ENCODE results near the gene ZRSR2. TPM values are rescaled to one million over a fixed set of nuclear protein-coding genes. Genes with fewer than 3 reads are reported as not detected.

Gene ZRSR2
- total and polyA plus RNA-seq, 2 experiments from 2014 or later, result 5.2 to 45.1 TPM

DNA sequence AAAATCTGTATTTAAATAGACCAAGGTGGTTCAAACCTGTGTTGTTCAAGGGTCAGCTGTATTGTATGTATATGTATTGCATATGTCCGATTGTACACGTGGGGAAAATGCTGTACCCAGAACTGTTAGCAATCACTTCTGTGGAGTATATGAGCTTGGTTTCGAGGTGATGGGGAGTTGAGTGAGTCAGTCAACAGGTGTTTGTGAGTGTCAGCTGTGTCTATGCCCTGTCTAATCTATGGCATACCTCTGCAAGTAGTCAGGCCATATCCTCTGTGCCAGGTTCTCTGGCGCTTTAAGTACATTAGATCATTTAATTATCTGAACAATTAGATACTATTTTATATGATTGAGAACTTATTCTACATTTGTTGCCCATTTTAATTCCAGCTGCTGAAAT is 7.4 kb downstream of the ZRSR2 start (continued):
- TF ChIP-seq, protein P1, sequence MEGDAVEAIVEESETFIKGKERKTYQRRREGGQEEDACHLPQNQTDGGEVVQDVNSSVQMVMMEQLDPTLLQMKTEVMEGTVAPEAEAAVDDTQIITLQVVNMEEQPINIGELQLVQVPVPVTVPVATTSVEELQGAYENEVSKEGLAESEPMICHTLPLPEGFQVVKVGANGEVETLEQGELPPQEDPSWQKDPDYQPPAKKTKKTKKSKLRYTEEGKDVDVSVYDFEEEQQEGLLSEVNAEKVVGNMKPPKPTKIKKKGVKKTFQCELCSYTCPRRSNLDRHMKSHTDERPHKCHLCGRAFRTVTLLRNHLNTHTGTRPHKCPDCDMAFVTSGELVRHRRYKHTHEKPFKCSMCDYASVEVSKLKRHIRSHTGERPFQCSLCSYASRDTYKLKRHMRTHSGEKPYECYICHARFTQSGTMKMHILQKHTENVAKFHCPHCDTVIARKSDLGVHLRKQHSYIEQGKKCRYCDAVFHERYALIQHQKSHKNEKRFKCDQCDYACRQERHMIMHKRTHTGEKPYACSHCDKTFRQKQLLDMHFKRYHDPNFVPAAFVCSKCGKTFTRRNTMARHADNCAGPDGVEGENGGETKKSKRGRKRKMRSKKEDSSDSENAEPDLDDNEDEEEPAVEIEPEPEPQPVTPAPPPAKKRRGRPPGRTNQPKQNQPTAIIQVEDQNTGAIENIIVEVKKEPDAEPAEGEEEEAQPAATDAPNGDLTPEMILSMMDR (conservative IDR thresholded peaks at IDR 0.05; ENCODE audit: low read depth in 2 of 2), result no peak
- TF ChIP-seq ZNF114 (CRISPR knock-in tag; IDR thresholded peaks at IDR 0.05) (no peak), STAT1 (IDR thresholded peaks at IDR 0.05; ENCODE audit: unreplicated experiment) (no peak), CREB1 (CRISPR knock-in tag; IDR thresholded peaks at IDR 0.05; ENCODE audit: low read depth) (no peak), JUNB (IDR thresholded peaks at IDR 0.05; ENCODE audit: unreplicated experiment) (no peak), NANOG (IDR thresholded peaks at IDR 0.05; ENCODE audit: borderline replicate concordance) (no peak), POLR2AphosphoS5 (IDR thresholded peaks at IDR 0.05; ENCODE audit: low read depth) (no peak), EZH2phosphoT487 (IDR thresholded peaks at IDR 0.05; ENCODE audit: unreplicated experiment) (no peak)
- TF ChIP-seq, protein P2, sequence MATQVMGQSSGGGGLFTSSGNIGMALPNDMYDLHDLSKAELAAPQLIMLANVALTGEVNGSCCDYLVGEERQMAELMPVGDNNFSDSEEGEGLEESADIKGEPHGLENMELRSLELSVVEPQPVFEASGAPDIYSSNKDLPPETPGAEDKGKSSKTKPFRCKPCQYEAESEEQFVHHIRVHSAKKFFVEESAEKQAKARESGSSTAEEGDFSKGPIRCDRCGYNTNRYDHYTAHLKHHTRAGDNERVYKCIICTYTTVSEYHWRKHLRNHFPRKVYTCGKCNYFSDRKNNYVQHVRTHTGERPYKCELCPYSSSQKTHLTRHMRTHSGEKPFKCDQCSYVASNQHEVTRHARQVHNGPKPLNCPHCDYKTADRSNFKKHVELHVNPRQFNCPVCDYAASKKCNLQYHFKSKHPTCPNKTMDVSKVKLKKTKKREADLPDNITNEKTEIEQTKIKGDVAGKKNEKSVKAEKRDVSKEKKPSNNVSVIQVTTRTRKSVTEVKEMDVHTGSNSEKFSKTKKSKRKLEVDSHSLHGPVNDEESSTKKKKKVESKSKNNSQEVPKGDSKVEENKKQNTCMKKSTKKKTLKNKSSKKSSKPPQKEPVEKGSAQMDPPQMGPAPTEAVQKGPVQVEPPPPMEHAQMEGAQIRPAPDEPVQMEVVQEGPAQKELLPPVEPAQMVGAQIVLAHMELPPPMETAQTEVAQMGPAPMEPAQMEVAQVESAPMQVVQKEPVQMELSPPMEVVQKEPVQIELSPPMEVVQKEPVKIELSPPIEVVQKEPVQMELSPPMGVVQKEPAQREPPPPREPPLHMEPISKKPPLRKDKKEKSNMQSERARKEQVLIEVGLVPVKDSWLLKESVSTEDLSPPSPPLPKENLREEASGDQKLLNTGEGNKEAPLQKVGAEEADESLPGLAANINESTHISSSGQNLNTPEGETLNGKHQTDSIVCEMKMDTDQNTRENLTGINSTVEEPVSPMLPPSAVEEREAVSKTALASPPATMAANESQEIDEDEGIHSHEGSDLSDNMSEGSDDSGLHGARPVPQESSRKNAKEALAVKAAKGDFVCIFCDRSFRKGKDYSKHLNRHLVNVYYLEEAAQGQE (IDR thresholded peaks at IDR 0.05; ENCODE audit: unreplicated experiment), result no peak

DNA sequence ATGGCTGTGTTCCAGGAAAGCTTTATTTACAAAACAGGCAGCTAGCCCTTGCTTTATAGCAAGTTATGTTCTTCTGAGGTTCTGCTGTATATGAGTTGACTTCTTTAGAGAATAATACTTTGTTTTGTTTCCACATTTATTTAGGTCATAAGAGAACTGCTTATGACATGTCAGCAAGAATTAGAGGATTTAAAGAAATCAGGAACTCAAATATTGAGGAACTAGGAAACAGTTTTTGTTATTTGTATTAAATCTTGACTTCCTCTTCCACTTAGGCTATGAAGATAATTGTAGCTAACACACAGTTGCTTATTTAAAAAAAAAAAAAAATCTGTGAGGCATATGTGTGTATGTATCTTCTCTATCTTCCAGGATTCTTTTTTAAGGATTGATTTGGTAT is 14.3 kb downstream of the ZRSR2 start:
- DNase-seq (ENCODE audit: low spot score) (no peak), ATAC-seq (no peak)
- Histone ChIP-seq H2AFZ (no peak overlapping the region), H3K27ac (ENCODE audit: low read depth) (no peak overlapping the region), H3K4me1 (ENCODE audit: insufficient read depth) (no peaks in the 10 kb centered on the region), H3K9me2 (ENCODE audit: insufficient read depth) (no peaks in the 10 kb centered on the region), H3K4me2 (no peak overlapping the region), H3F3A (replicated peaks; ENCODE audit: low read depth) (no peaks in the 10 kb centered on the region), H3K4me3 (no peak overlapping the region), H3K36me3 (ENCODE audit: insufficient read depth) (0 out of 2 replicates have a peak, but pooled peaks cover 4% of the 10 kb centered on the region), H3K27me3 (ENCODE audit: insufficient read depth) (no peaks in the 10 kb centered on the region), H4K20me1 (replicated peaks; ENCODE audit: insufficient read depth) (no peaks in the 10 kb centered on the region), H3K79me2 (replicated peaks; ENCODE audit: insufficient read depth) (no peaks in the 10 kb centered on the region)
- H3K4me1 Mint-ChIP-seq, result no peaks in the 10 kb centered on the region
- no peak overlapping the region for H3K4me3 Mint-ChIP-seq
- H3K27me3 Mint-ChIP-seq (ENCODE audit: insufficient read depth, low read depth, poor library complexity), result no peaks in the 10 kb centered on the region
- H3K36me3 Mint-ChIP-seq (ENCODE audit: low read depth), result peaks cover 34% of the 10 kb centered on the region
- H3K27ac Mint-ChIP-seq, result no peak overlapping the region
- H3K9me3 Mint-ChIP-seq, result no peaks in the 10 kb centered on the region
- no peak for TF ChIP-seq STAT1 (IDR thresholded peaks at IDR 0.05; ENCODE audit: unreplicated experiment)
- TF ChIP-seq, protein P3, sequence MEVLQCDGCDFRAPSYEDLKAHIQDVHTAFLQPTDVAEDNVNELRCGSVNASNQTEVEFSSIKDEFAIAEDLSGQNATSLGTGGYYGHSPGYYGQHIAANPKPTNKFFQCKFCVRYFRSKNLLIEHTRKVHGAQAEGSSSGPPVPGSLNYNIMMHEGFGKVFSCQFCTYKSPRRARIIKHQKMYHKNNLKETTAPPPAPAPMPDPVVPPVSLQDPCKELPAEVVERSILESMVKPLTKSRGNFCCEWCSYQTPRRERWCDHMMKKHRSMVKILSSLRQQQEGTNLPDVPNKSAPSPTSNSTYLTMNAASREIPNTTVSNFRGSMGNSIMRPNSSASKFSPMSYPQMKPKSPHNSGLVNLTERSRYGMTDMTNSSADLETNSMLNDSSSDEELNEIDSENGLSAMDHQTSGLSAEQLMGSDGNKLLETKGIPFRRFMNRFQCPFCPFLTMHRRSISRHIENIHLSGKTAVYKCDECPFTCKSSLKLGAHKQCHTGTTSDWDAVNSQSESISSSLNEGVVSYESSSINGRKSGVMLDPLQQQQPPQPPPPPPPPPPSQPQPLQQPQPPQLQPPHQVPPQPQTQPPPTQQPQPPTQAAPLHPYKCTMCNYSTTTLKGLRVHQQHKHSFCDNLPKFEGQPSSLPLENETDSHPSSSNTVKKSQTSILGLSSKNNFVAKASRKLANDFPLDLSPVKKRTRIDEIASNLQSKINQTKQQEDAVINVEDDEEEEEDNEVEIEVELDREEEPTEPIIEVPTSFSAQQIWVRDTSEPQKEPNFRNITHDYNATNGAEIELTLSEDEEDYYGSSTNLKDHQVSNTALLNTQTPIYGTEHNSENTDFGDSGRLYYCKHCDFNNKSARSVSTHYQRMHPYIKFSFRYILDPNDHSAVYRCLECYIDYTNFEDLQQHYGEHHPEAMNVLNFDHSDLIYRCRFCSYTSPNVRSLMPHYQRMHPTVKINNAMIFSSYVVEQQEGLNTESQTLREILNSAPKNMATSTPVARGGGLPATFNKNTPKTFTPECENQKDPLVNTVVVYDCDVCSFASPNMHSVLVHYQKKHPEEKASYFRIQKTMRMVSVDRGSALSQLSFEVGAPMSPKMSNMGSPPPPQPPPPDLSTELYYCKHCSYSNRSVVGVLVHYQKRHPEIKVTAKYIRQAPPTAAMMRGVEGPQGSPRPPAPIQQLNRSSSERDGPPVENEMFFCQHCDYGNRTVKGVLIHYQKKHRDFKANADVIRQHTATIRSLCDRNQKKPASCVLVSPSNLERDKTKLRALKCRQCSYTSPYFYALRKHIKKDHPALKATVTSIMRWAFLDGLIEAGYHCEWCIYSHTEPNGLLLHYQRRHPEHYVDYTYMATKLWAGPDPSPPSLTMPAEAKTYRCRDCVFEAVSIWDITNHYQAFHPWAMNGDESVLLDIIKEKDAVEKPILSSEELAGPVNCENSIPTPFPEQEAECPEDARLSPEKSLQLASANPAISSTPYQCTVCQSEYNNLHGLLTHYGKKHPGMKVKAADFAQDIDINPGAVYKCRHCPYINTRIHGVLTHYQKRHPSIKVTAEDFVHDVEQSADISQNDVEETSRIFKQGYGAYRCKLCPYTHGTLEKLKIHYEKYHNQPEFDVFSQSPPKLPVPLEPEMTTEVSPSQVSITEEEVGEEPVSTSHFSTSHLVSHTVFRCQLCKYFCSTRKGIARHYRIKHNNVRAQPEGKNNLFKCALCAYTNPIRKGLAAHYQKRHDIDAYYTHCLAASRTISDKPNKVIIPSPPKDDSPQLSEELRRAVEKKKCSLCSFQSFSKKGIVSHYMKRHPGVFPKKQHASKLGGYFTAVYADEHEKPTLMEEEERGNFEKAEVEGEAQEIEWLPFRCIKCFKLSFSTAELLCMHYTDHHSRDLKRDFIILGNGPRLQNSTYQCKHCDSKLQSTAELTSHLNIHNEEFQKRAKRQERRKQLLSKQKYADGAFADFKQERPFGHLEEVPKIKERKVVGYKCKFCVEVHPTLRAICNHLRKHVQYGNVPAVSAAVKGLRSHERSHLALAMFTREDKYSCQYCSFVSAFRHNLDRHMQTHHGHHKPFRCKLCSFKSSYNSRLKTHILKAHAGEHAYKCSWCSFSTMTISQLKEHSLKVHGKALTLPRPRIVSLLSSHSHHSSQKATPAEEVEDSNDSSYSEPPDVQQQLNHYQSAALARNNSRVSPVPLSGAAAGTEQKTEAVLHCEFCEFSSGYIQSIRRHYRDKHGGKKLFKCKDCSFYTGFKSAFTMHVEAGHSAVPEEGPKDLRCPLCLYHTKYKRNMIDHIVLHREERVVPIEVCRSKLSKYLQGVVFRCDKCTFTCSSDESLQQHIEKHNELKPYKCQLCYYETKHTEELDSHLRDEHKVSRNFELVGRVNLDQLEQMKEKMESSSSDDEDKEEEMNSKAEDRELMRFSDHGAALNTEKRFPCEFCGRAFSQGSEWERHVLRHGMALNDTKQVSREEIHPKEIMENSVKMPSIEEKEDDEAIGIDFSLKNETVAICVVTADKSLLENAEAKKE (CRISPR knock-in tag; IDR thresholded peaks at IDR 0.05), result no peak
- no peak for TF ChIP-seq CREB1 (CRISPR knock-in tag; IDR thresholded peaks at IDR 0.05; ENCODE audit: low read depth)
- no peak for TF ChIP-seq POLR2AphosphoS5 (IDR thresholded peaks at IDR 0.05; ENCODE audit: low read depth)
- no peak for TF ChIP-seq ZNF114 (CRISPR knock-in tag; IDR thresholded peaks at IDR 0.05)
- no peak for TF ChIP-seq NANOG (IDR thresholded peaks at IDR 0.05; ENCODE audit: borderline replicate concordance)
- TF ChIP-seq, protein P4, sequence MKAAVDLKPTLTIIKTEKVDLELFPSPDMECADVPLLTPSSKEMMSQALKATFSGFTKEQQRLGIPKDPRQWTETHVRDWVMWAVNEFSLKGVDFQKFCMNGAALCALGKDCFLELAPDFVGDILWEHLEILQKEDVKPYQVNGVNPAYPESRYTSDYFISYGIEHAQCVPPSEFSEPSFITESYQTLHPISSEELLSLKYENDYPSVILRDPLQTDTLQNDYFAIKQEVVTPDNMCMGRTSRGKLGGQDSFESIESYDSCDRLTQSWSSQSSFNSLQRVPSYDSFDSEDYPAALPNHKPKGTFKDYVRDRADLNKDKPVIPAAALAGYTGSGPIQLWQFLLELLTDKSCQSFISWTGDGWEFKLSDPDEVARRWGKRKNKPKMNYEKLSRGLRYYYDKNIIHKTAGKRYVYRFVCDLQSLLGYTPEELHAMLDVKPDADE (IDR thresholded peaks at IDR 0.05), result no peak
